GM21528 (cell line): ENCODE data around the gene CA14.
"Not testable (repeated sequence)": the region's sequence is repeated elsewhere in the genome, so short reads cannot be mapped to it uniquely, and the experiment has no call there.

Experiments
- ATAC-seq: cut with Tn5 transposase; IDR thresholded peaks from one replicate; pipeline ENCODE4 v1.9.1; 2021; ENCODE audit warnings: mild to moderate bottlenecking, moderate library complexity; ENCODE audit not compliant: unreplicated experiment, low FRiP score

Gene CA14

GRCh38 chr1:150273311-150273710 is 15.7 kb downstream of the CA14 start:
- no peak for ATAC-seq

GRCh38 chr1:150280138-150280707 is 22.6 kb downstream of the CA14 start:
- no peak for ATAC-seq

GRCh38 chr1:150281221-150281757 is 23.7 kb downstream of the CA14 start:
- ATAC-seq = no peak

GRCh38 chr1:150281758-150282557 is 24.4 kb downstream of the CA14 start, which contains the start of gene CIART:
TSS of gene CIART (plus strand) at chr1:150282554. CDS start at chr1:150283268, 714 bp downstream.
- ATAC-seq = no peak

DNA sequence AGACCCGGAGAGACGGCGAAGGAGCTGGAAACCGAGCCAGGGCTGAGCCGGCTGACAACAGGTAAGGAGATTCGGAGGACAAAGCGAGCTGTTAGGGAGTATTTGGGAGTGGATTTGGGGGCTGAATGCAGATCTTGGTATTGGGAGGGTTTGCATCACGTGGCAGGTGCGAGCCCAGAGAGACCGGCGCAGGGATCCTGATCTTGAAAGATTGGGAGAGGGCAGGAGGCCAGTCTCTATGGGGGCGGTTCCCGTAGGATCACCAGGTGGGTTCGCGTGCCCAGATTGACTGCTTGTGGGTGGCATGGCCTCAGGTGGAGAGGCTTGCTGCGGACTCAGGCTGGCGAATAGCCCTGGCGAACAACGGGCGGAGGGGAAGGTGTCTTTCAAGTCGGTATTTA is 25.0 kb downstream of the CA14 start:
- no peak for ATAC-seq

GRCh38 chr1:150283260-150283659 is 25.7 kb downstream of the CA14 start:
- ATAC-seq = no peak

- no peak for ATAC-seq
Observed at GRCh38 chr1:150288382-150288781, 30.8 kb downstream of the CA14 start.

- no peak for ATAC-seq
Observed at GRCh38 chr1:150288822-150289221, 31.2 kb downstream of the CA14 start.

DNA sequence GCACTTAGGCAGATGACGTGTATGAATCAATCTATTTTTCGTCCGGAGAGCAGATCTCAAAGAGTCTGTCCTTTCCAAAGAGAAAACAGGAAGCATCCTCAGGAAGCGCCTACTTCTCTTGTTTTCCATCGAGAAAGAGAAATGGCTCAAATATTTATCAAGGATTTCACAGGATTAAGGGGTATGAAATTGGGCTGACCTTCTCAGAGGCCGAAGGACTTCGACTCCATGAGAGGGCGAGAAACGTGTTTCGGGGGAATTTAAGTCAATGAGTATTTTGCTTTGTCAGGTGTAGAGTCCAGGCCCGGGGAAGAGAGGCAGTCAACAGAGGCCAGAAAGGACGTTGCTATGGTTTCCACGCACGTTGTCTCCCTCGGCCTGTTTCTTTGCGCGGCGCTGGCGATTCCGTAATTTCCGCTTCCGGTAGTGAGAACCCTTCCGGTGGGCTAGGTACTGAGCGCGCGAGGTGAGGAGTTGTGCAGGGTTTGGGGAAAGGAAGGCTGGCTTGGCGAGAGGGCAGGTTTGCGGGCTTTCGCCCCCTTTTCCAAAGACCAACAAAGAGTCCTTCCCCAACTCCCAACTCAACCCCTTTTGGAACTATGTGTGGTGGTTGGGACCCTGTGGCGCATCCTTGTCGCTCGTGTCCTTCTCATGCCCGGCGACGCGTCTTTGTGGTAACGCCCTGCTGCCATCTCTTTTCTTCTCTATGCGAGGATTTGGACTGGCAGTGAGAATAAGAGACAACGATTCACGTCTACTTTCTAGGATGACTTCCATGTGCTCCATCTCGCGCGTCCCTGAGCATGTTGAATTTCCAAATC is 36.1 kb downstream of the CA14 start, which contains the start of gene MRPS21:
Gene MRPS21, plus strand, starts transcription at position 429 of the 821 bp plus-strand sequence. CDS start 506 bp downstream, outside the sequence.
- peak; percentile 96 for ATAC-seq

- ATAC-seq = no peak
Observed at GRCh38 chr1:150295476-150295875, 37.9 kb downstream of the CA14 start.

GRCh38 chr1:150299716-150300115 is 42.1 kb downstream of the CA14 start:
- ATAC-seq = no peak

GRCh38 chr1:150302338-150302737 is 44.8 kb downstream of the CA14 start:
- ATAC-seq = no peak

GRCh38 chr1:150302902-150303301 is 45.3 kb downstream of the CA14 start:
- no peak for ATAC-seq

GRCh38 chr1:150308585-150308984 is 51.0 kb downstream of the CA14 start:
- not testable (repeated sequence) for ATAC-seq

GRCh38 chr1:150309758-150310508 is 52.4 kb downstream of the CA14 start:
- ATAC-seq = no peak

- ATAC-seq = no peak
Observed at GRCh38 chr1:150311762-150312161, 54.2 kb downstream of the CA14 start.
